HCT116 (cell line): ENCODE data around the gene HK1. TPM values are rescaled to one million over a fixed set of nuclear protein-coding genes. Genes with fewer than 3 reads are reported as not detected.
A peak's percentile ranks its signal among the peaks of the same experiment; 100 is the strongest.

Source experiments
- ATAC-seq: fragments of 200-7000 bp; cut with Tn5 transposase; 2 replicates; pipeline ENCODE4 v1.9.1; 2020; ENCODE audit warnings: mild to moderate bottlenecking, moderate library complexity
- BruUV-seq: library from RNA; stranded (reverse); fragments of 400-500 nt; replicated peaks from 2 replicates; lab custom pipeline; 2021; lab: Mats Ljungman, UMichigan
- CTCF ChIA-PET: fragments of 300-600 bp; sonication (Branson Sonifier 250); formaldehyde crosslinking; loops from one replicate; lab custom pipeline; 2021; ENCODE audit warnings: antibody characterized with exemption; lab: Charles Lee
- POLR2A ChIA-PET: fragments of 300-600, 350-600 bp; sonication (Branson Sonifier 250); formaldehyde crosslinking; loops from one replicate; lab custom pipeline; 2021; ENCODE audit warnings: antibody characterized with exemption; lab: Charles Lee
- RAD21 ChIA-PET, 2 experiments: fragments of 300-600 bp; sonication (Branson Sonifier 250); formaldehyde crosslinking; loops; one replicate each; lab custom pipeline; 2023; ENCODE audit warnings: low total read pairs in 2 of 2; ENCODE audit not compliant: uncharacterized antibody in 2 of 2, unreplicated experiment in 2 of 2, low non-redundant PET in 1 of 2; lab: Charles Lee
- DNase-seq: peaks from one replicate; pipeline ENCODE4 v3.0.0-alpha.2; 2010; ENCODE audit warnings: low read depth, low spot score
- H2AFZ ChIP-seq: fragments of 200-600 bp; shearing (Covaris generic), sonication (generic); 2 replicates; pipeline ENCODE4 v1.6.1; 2017; ENCODE audit warnings: low read depth, mixed run types, mixed read lengths, antibody characterized with exemption, low read length; ENCODE audit not compliant: poor library complexity, severe bottlenecking
- H3K27ac ChIP-seq: 2 replicates; pipeline ENCODE4 v1.5.1; 2012; ENCODE audit warnings: low read depth, low read length
- H3K27me3 ChIP-seq: fragments of 200-600 bp; sonication (generic); 2 replicates; pipeline ENCODE4 v1.6.1; 2016; ENCODE audit warnings: mixed run types, low read length, mixed read lengths; ENCODE audit not compliant: insufficient read depth
- H3K36me3 ChIP-seq, 2 experiments: fragments of 200-500 bp in 1 of 2; fragments of 200-600 bp in 1 of 2; sonication (Bioruptor generic) in 1 of 2; sonication (generic) in 1 of 2; 2 replicates each; pipeline versions ENCODE4 v1.5.1 to v1.6.1; 2014 to 2016; ENCODE audit warnings: low read length in 2 of 2, inconsistent platforms in 1 of 2, mixed read lengths in 1 of 2, mixed run types in 1 of 2; ENCODE audit not compliant: insufficient read depth in 2 of 2, control insufficient read depth in 1 of 2
- H3K4me1 ChIP-seq, 2 experiments: fragments of 200-600 bp in 1 of 2; sonication (generic) in 1 of 2; 2 replicates each; pipeline versions ENCODE4 v1.5.1 to v1.6.1; 2012 to 2017; ENCODE audit warnings: low read length in 2 of 2, inconsistent platforms in 1 of 2, mild to moderate bottlenecking in 1 of 2, mixed read lengths in 1 of 2, mixed run types in 1 of 2, moderate library complexity in 1 of 2; ENCODE audit not compliant: insufficient read depth in 2 of 2, control insufficient read depth in 1 of 2
- H3K4me2 ChIP-seq: fragments of 200-600 bp; sonication (generic); 2 replicates; pipeline ENCODE4 v1.6.1; 2017; ENCODE audit warnings: mixed run types, low read length, mixed read lengths
- H3K4me3 ChIP-seq, 2 experiments: fragments of 200-600 bp in 1 of 2; sonication (generic) in 1 of 2; replicated peaks in 1 of 2; 2 replicates each; pipeline ENCODE4 v1.5.1; 2011 to 2016; ENCODE audit warnings: low read length in 2 of 2, control low read depth in 1 of 2, low read depth in 1 of 2, mild to moderate bottlenecking in 1 of 2, mixed read lengths in 1 of 2, mixed run types in 1 of 2
- H3K79me2 ChIP-seq: fragments of 200-600 bp; sonication (generic); 2 replicates; pipeline ENCODE4 v1.6.1; 2017; ENCODE audit warnings: mild to moderate bottlenecking, mixed run types, low read length, moderate library complexity, mixed read lengths; ENCODE audit not compliant: insufficient read depth
- H3K9ac ChIP-seq: fragments of 200-600 bp; sonication (generic); 2 replicates; pipeline ENCODE4 v1.6.1; 2016; ENCODE audit warnings: low read length, mixed read lengths
- H3K9me2 ChIP-seq: fragments of 200-600 bp; sonication (generic), shearing (Covaris generic); 2 replicates; pipeline ENCODE4 v1.6.1; 2017; ENCODE audit warnings: mixed run types, mild to moderate bottlenecking, moderate library complexity; ENCODE audit not compliant: insufficient read depth
- H3K9me3 ChIP-seq, 2 experiments: fragments of 200-500 bp in 1 of 2; fragments of 200-600 bp in 1 of 2; sonication (Bioruptor generic) in 1 of 2; sonication (generic) in 1 of 2; 2 replicates each; pipeline ENCODE4 v1.6.1; 2014 to 2017; ENCODE audit warnings: low read length in 2 of 2, mixed read lengths in 2 of 2, inconsistent platforms in 1 of 2, low read depth in 1 of 2, mild to moderate bottlenecking in 1 of 2, mixed run types in 1 of 2, moderate library complexity in 1 of 2; ENCODE audit not compliant: control insufficient read depth in 1 of 2, insufficient read depth in 1 of 2
- H4K20me1 ChIP-seq: fragments of 200-600 bp; sonication (generic), shearing (Covaris generic); 2 replicates; pipeline ENCODE4 v1.6.1; 2017; ENCODE audit warnings: mixed run types, mild to moderate bottlenecking, moderate library complexity; ENCODE audit not compliant: insufficient read depth
- ATF3 ChIP-seq: IDR thresholded peaks from 2 replicates; pipeline ENCODE4 v1.6.1; 2012
- CBX3 ChIP-seq: IDR thresholded peaks from 2 replicates; pipeline ENCODE4 v1.6.1; 2012; ENCODE audit warnings: low read depth
- CEBPB ChIP-seq: IDR thresholded peaks from 2 replicates; pipeline ENCODE4 v1.6.1; 2012; ENCODE audit warnings: low read depth
- EGR1 ChIP-seq: IDR thresholded peaks from 2 replicates; pipeline ENCODE4 v1.6.1; 2012; ENCODE audit warnings: low read depth
- ELF1 ChIP-seq: IDR thresholded peaks from 2 replicates; pipeline ENCODE4 v1.6.1; 2012; ENCODE audit warnings: low read depth, borderline replicate concordance
- EZH2 ChIP-seq: fragments of 200-600 bp; sonication (generic); IDR thresholded peaks from 2 replicates; pipeline ENCODE4 v1.6.1; 2017; ENCODE audit warnings: antibody characterized with exemption, mixed run types
- FOSL1 ChIP-seq: IDR thresholded peaks from 2 replicates; pipeline ENCODE4 v1.6.1; 2012; ENCODE audit warnings: low read depth
- MAX ChIP-seq: IDR thresholded peaks from 2 replicates; pipeline ENCODE4 v1.6.1; 2012
- POLR2A ChIP-seq: IDR thresholded peaks from 2 replicates; pipeline ENCODE4 v1.7.0; 2011; ENCODE audit warnings: borderline replicate concordance; ENCODE audit not compliant: insufficient read depth, insufficient read length; ENCODE audit errors: extremely low read depth
- POLR2AphosphoS5 ChIP-seq: IDR thresholded peaks from 2 replicates; pipeline ENCODE4 v1.6.1; 2011; ENCODE audit warnings: mild to moderate bottlenecking, low read depth, low read length, moderate library complexity
- RAD21 ChIP-seq: IDR thresholded peaks from 2 replicates; pipeline ENCODE4 v1.6.1; 2012; ENCODE audit warnings: low read depth, mild to moderate bottlenecking
- REST ChIP-seq: IDR thresholded peaks from 2 replicates; pipeline ENCODE4 v1.6.1; 2012; ENCODE audit warnings: low read depth
- SIN3A ChIP-seq: IDR thresholded peaks from 2 replicates; pipeline ENCODE4 v1.6.1; 2012; ENCODE audit warnings: low read depth
- SP1 ChIP-seq: IDR thresholded peaks from 2 replicates; pipeline ENCODE4 v1.6.1; 2012; ENCODE audit warnings: low read depth
- SRF ChIP-seq: IDR thresholded peaks from 2 replicates; pipeline ENCODE4 v1.6.1; 2012; ENCODE audit warnings: low read depth
- TCF7L2 ChIP-seq: IDR thresholded peaks from 2 replicates; pipeline ENCODE4 v1.7.0; 2011; ENCODE audit warnings: borderline replicate concordance, inconsistent platforms; ENCODE audit not compliant: insufficient read depth, insufficient read length; ENCODE audit errors: extremely low read depth
- YY1 ChIP-seq: IDR thresholded peaks from 2 replicates; pipeline ENCODE4 v1.6.1; 2011; ENCODE audit warnings: low read length, low read depth, moderate library complexity, mild to moderate bottlenecking; ENCODE audit not compliant: insufficient replicate concordance; ENCODE audit errors: extremely low read depth
- ZBTB33 ChIP-seq: IDR thresholded peaks from 2 replicates; pipeline ENCODE4 v1.6.1; 2011; ENCODE audit warnings: mild to moderate bottlenecking, low read length, moderate library complexity; ENCODE audit not compliant: insufficient replicate concordance; ENCODE audit errors: extremely low read depth
- ZFX ChIP-seq: fragments of 450-650 bp; IDR thresholded peaks from 2 replicates; pipeline ENCODE4 v1.6.1; 2017
- ZNF274 ChIP-seq: fragments of 200-500 bp; sonication (Bioruptor generic); IDR thresholded peaks from 2 replicates; pipeline ENCODE4 v1.6.1; 2014; ENCODE audit warnings: mild to moderate bottlenecking, low read depth, low read length, inconsistent platforms
- intact Hi-C: fragments of 100-400 bp; cut with micrococcal nuclease; formaldehyde crosslinking; loops from 2 replicates; pipeline ENCODE4 v1.10.0; 2022
- total RNA-seq: library from RNA; stranded (reverse); gene quantifications from one replicate; pipeline ENCODE4 v1.2.1, GENCODE V29; 2021; ENCODE audit not compliant: unreplicated experiment

Gene HK1
- total RNA-seq, 1 experiment from 2014 or later = 50.3 TPM

- no peaks in the 10 kb centered on the region for H4K20me1 ChIP-seq
- ATAC-seq (peak; percentile 87), DNase-seq (peak; percentile 88)
- ChIA-PET RAD21 (interaction anchor here in 1 of 2 experiments (0.6 kb wide), 1 partner anchor 191 kb away, joined by 3 read pairs; no protein-coding TSS in a partner anchor), CTCF (interaction anchor here (0.6 to 4.4 kb wide), 36 partner anchors 9 to 424 kb away, joined by 3 to 46 read pairs (median 5); partner anchors contain the start of genes HKDC1, TACR2 and TSPAN15), POLR2A (interaction anchor here (0.6 to 0.7 kb wide), 2 partner anchors 99 to 353 kb away, joined by 3 to 4 read pairs; no protein-coding TSS in a partner anchor)
- no peaks in the 10 kb centered on the region for H3K79me2 ChIP-seq
- H3K9ac ChIP-seq = peak overlapping the region; percentile 47
- H3K9me3 ChIP-seq = no peaks in the 10 kb centered on the region
- no peaks in the 10 kb centered on the region for H3K36me3 ChIP-seq
- intact Hi-C loops = loop anchor here (1.0 to 2.0 kb wide), 2 partner anchors 99 to 230 kb away; no protein-coding TSS in a partner anchor
- H3K4me2 ChIP-seq = peak overlapping the region; percentile 65
- no peaks in the 10 kb centered on the region for H3K9me2 ChIP-seq
- H3K4me1 ChIP-seq = peaks cover 9 to 21% of the 10 kb centered on the region in 2 experiments
- H2AFZ ChIP-seq = peak overlapping the region; percentile 67
- H3K27me3 ChIP-seq = no peaks in the 10 kb centered on the region
- H3K4me3 ChIP-seq = no peak overlapping the region
- BruUV-seq = no TSS peak
- H3K27ac ChIP-seq = peak overlapping the region; percentile 34; the same call in 1 of the 2 replicates
- TF ChIP-seq SIN3A (no peak), CBX3 (peak; percentile 77), TCF7L2 (peak; percentile 78), YY1 (peak; percentile 55), EGR1 (peak; percentile 82), SP1 (peak; percentile 58), CEBPB (no peak), ATF3 (no peak), POLR2AphosphoS5 (peak; percentile 64), RAD21 (peak; percentile 48), FOSL1 (no peak), ZNF274 (no peak), MAX (peak; percentile 98), ZFX (peak; percentile 55; the same call in 1 of the 2 replicates), ELF1 (no peak; the same call in 1 of the 2 replicates), EZH2 (no peak), SRF (no peak), POLR2A (peak; percentile 43), ZBTB33 (no peak), REST (no peak)
These were observed 130.3 kb downstream of the HK1 start for GRCh38 chr10:69408318-69409175.
